ENCODE data around the gene HK2.

DNA sequence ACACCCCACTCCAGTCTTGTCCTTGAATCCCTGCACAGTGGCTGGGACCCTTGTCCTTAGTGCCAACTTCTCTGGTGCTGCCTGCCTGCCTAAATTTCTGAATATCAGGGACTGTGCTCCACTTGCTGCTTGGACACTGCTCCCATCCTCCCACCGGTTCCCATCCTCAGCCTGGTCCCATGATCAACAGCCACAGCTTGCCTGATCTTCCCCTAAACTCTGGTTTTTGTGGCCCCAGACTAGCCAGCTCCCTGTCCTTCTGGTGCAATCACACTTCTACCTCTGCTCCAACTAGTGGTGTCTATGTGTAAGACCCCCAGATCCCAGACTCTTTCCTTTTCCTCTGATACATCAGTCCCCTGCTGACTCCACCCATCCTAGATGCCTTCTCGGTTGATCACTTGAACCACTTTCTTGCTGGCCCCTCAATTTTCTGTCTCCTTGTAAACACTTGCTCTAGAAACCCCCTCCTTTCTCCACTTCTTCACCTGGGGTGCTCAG, 87.4 kb downstream of the HK2 start:
- TF ChIP-seq POLR2AphosphoS5 (IDR thresholded peaks at IDR 0.05; ENCODE audit: low read depth, low read length) (no peak), TAF1 (IDR thresholded peaks at IDR 0.05; ENCODE audit: low read depth, low read length) (no peak)

Data from GM12891 (cell line).